WERI-Rb-1 (cell line): ENCODE measurements around the gene EPDR1.

ENCODE experiments used
- DNase-seq: peaks from one replicate; pipeline ENCODE4 v3.0.0-alpha.2; 2020
- H3K27ac ChIP-seq: fragments of 250-450 bp; sonication (Bioruptor Pico); 2 replicates; pipeline ENCODE4 v1.5.1; 2020; ENCODE audit warnings: mild to moderate bottlenecking, moderate library complexity
- H3K27me3 ChIP-seq: fragments of 250-450 bp; sonication (Bioruptor Pico); 2 replicates; pipeline ENCODE4 v1.5.1; 2021; ENCODE audit warnings: mild to moderate bottlenecking, low read depth, moderate library complexity; ENCODE audit not compliant: insufficient read depth, severe bottlenecking
- H3K36me3 ChIP-seq: fragments of 250-450 bp; sonication (Bioruptor Pico); 2 replicates; pipeline ENCODE4 v1.5.1; 2020; ENCODE audit warnings: mild to moderate bottlenecking, moderate library complexity
- H3K4me3 ChIP-seq: 2 replicates; pipeline ENCODE4 v1.5.1; 2011; ENCODE audit warnings: low read depth, mild to moderate bottlenecking, control low read depth, low read length
- H3K9me3 ChIP-seq: fragments of 250-450 bp; sonication (Bioruptor Pico); 2 replicates; pipeline ENCODE4 v1.5.1; 2021; ENCODE audit warnings: mild to moderate bottlenecking, moderate library complexity; ENCODE audit not compliant: severe bottlenecking
- TF ChIP-seq, protein P1 (sequence below): IDR thresholded peaks from 2 replicates; pipeline ENCODE4 v1.5.1; 2011; ENCODE audit warnings: low read depth, mild to moderate bottlenecking, control low read depth, inconsistent platforms, low read length

Gene EPDR1

GRCh38 chr7:37916017-37916672 is 4.3 kb upstream of the EPDR1 start:
- H3K27me3 ChIP-seq, result no peaks in the 10 kb centered on the region
- TF ChIP-seq, protein P1, sequence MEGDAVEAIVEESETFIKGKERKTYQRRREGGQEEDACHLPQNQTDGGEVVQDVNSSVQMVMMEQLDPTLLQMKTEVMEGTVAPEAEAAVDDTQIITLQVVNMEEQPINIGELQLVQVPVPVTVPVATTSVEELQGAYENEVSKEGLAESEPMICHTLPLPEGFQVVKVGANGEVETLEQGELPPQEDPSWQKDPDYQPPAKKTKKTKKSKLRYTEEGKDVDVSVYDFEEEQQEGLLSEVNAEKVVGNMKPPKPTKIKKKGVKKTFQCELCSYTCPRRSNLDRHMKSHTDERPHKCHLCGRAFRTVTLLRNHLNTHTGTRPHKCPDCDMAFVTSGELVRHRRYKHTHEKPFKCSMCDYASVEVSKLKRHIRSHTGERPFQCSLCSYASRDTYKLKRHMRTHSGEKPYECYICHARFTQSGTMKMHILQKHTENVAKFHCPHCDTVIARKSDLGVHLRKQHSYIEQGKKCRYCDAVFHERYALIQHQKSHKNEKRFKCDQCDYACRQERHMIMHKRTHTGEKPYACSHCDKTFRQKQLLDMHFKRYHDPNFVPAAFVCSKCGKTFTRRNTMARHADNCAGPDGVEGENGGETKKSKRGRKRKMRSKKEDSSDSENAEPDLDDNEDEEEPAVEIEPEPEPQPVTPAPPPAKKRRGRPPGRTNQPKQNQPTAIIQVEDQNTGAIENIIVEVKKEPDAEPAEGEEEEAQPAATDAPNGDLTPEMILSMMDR, result no peak
- peak overlapping the region; percentile 65 for H3K4me3 ChIP-seq
- no peaks in the 10 kb centered on the region for H3K9me3 ChIP-seq
- DNase-seq, result peak; percentile 9
- no peak overlapping the region for H3K27ac ChIP-seq
- no peaks in the 10 kb centered on the region for H3K36me3 ChIP-seq

DNA sequence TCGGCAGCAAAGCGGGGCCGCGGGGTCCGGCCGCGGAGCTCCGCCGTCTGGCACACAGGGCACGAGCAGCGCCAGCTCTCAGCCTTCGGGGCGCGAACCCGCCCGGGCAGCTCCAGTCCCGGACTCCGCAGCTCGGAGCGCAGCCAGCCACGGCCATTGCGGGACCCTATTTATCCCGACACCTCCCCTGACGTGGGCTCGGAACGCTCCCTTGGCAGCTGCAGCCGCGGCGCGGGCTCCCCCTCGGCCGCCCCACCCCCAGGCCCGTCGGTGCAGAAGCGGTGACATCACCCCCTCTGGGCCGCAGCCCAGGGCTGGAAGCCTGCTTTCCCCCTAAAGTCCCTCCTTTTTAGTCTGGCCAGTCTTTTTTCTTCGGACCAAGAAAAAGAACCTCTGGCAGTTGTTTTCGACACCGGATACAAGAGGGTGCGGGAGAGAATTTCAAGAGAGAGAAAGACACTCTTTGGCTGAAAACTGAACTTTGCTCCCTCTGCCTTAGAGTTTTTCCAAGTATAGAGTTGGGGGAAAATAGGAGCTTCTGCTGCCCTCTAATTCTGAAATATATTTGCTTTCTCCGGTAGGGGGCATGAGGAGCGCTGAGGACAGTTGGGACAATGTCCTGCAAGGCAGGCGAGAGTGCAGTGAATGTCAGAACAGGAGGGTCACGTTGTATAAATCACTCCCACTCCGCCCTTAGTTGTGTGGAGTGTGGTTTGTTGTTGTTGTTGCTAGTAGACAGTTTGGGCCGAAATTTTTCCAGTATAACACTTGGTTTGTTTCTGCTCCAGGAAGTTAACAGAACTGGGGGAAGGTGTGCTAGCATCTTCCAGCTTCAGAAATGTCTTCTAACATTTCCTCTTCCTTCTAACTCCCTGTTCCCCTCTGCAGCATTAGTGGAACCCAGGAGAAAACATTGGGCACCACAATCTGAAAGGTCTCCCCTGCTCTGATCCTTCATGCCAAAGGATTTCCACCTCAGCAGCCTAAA is 3.5 kb upstream of the EPDR1 start, which contains the start of gene SFRP4:
Gene SFRP4, minus strand, starts transcription at position 145 of the 988 bp plus-strand sequence. CDS start 280 bp downstream, outside the sequence.
- no peaks in the 10 kb centered on the region for H3K27me3 ChIP-seq
- no peaks in the 10 kb centered on the region for H3K36me3 ChIP-seq
- DNase-seq, result peak; percentile 67
- H3K4me3 ChIP-seq, result peak within 1 kb of the TSS; percentile 65
- TF ChIP-seq, protein P1, result peak; percentile 66
- no peak within 1 kb of the TSS for H3K27ac ChIP-seq
- H3K9me3 ChIP-seq, result no peaks in the 10 kb centered on the region

- DNase-seq, result no peak
- Histone ChIP-seq H3K9me3 (no peaks in the 10 kb centered on the region), H3K4me3 (no peak overlapping the region), H3K27ac (no peak overlapping the region), H3K36me3 (no peaks in the 10 kb centered on the region), H3K27me3 (no peaks in the 10 kb centered on the region)
- TF ChIP-seq, protein P1, result 0 out of 2 replicates have a peak, but pooled peaks have one; percentile 24
Observed at GRCh38 chr7:37918526-37918925, 1.9 kb upstream of the EPDR1 start.

- peak overlapping the region; percentile 86 for H3K4me3 ChIP-seq
- peak; percentile 57 for DNase-seq
- TF ChIP-seq, protein P1, result peak; percentile 44
- no peaks in the 10 kb centered on the region for H3K9me3 ChIP-seq
- no peaks in the 10 kb centered on the region; the same call in 1 of the 2 replicates for H3K36me3 ChIP-seq
- H3K27ac ChIP-seq, result peak overlapping the region; percentile 74
- no peaks in the 10 kb centered on the region for H3K27me3 ChIP-seq
Observed at GRCh38 chr7:37920849-37921805, 687 bp downstream of the EPDR1 start.

DNA sequence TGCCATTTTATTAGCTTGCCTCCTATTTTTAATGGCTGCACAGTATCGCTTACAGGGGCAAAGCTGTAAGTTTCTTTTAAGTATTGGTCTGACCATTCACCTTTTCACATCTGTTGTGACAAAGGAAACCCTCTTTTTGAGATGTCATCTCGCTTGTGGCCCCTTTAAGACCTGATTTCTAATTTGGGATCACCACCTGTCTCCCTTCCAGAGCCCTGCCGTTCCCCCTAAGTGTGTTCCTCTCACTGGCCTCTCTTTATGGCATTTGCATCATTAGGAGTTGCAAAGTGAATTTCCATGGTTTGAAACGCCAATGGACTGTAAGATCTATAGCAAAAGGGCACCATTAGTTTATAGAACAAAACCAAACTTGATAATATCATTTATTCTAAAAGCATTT is 1.4 kb downstream of the EPDR1 start:
- no peak overlapping the region for H3K27ac ChIP-seq
- H3K27me3 ChIP-seq, result no peaks in the 10 kb centered on the region
- H3K36me3 ChIP-seq, result no peaks in the 10 kb centered on the region; the same call in 1 of the 2 replicates
- no peaks in the 10 kb centered on the region for H3K9me3 ChIP-seq
- H3K4me3 ChIP-seq, result no peak overlapping the region
- no peak for DNase-seq
- TF ChIP-seq, protein P1, result no peak
